NB4 (cell line): ENCODE measurements around the gene VSTM1.

Experiments used
- CTCF ChIP-seq: IDR thresholded peaks from one replicate; pipeline ENCODE4 v1.5.1; 2012; ENCODE audit warnings: low read depth, low read length
- POLR2A ChIP-seq: IDR thresholded peaks from 2 replicates; pipeline ENCODE4 v1.6.1; 2011; ENCODE audit warnings: mild to moderate bottlenecking; ENCODE audit not compliant: insufficient read length; ENCODE audit errors: extremely low read depth
- TF ChIP-seq, protein P1 (sequence below): IDR thresholded peaks from 2 replicates; pipeline ENCODE4 v1.6.1; 2011; ENCODE audit warnings: low read depth, low read length

DNA sequence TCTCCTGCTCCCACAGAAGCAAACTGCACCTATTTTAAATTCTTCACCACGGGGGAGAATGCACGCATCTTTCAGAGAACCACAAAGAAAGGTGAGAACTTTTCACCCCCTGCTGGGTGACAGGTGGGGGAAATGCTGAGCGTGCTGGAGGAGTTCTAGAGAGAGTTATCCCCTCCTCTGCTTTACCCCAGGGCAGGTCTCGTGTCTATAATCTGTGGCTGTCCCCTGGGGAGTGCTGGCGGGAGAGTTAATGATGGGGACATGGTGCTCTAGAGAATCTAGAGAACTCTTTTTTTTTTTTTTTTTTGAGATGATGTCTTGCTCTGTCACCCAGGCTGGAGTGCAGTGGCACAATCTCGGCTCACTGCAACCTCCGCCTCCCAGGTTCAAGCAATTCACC lies 65.5 kb downstream of the VSTM1 start:
- no peak for TF ChIP-seq POLR2A
- TF ChIP-seq, protein P1, sequence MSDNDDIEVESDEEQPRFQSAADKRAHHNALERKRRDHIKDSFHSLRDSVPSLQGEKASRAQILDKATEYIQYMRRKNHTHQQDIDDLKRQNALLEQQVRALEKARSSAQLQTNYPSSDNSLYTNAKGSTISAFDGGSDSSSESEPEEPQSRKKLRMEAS: no peak
- no peak for TF ChIP-seq CTCF
